HL-60 (cell line): ENCODE data around the gene GAB2.

Source experiments
- CTCF ChIP-seq: IDR thresholded peaks from one replicate; pipeline ENCODE4 v1.5.1; 2011; ENCODE audit warnings: low read length, control low read depth, inconsistent platforms; ENCODE audit not compliant: insufficient read depth
- GABPA ChIP-seq: IDR thresholded peaks from 2 replicates; pipeline ENCODE4 v1.6.1; 2012; ENCODE audit warnings: low read depth
- POLR2AphosphoS5 ChIP-seq: IDR thresholded peaks from 2 replicates; pipeline ENCODE4 v1.6.1; 2012; ENCODE audit warnings: low read depth
- TF ChIP-seq, protein P1 (sequence below): IDR thresholded peaks from 2 replicates; pipeline ENCODE4 v1.6.1; 2012; ENCODE audit warnings: low read depth; ENCODE audit not compliant: insufficient replicate concordance

DNA sequence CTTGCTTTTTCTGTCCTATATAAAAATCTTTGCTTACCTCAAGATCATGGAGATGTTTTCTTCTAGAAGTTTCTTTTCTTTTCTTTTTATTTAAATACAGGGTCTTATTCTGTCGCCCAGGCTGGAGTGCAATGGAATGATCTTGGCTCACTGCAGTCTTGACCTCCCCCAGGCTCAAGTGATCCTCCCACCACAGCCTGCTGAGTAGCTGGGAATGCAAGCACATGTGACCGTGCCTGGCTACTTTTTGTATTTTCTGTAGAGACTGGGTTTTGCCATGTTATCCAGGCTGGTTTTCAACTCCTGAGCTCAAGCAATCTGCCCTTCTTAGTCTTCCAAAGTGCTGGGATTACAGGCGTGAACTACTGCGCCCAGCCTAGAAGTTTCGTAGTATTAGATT is 183.6 kb downstream of the GAB2 start:
- TF ChIP-seq POLR2AphosphoS5 = no peak
- TF ChIP-seq CTCF = no peak
- TF ChIP-seq GABPA = no peak
- TF ChIP-seq, protein P1, sequence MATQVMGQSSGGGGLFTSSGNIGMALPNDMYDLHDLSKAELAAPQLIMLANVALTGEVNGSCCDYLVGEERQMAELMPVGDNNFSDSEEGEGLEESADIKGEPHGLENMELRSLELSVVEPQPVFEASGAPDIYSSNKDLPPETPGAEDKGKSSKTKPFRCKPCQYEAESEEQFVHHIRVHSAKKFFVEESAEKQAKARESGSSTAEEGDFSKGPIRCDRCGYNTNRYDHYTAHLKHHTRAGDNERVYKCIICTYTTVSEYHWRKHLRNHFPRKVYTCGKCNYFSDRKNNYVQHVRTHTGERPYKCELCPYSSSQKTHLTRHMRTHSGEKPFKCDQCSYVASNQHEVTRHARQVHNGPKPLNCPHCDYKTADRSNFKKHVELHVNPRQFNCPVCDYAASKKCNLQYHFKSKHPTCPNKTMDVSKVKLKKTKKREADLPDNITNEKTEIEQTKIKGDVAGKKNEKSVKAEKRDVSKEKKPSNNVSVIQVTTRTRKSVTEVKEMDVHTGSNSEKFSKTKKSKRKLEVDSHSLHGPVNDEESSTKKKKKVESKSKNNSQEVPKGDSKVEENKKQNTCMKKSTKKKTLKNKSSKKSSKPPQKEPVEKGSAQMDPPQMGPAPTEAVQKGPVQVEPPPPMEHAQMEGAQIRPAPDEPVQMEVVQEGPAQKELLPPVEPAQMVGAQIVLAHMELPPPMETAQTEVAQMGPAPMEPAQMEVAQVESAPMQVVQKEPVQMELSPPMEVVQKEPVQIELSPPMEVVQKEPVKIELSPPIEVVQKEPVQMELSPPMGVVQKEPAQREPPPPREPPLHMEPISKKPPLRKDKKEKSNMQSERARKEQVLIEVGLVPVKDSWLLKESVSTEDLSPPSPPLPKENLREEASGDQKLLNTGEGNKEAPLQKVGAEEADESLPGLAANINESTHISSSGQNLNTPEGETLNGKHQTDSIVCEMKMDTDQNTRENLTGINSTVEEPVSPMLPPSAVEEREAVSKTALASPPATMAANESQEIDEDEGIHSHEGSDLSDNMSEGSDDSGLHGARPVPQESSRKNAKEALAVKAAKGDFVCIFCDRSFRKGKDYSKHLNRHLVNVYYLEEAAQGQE = no peak
